OCI-LY7 (cell line): ENCODE data around the gene SUMF1. TPM values are rescaled to one million over a fixed set of nuclear protein-coding genes. Genes with fewer than 3 reads are reported as not detected.

Experiments
- BruUV-seq: library from RNA; stranded (reverse); fragments of 400-500 nt; replicated peaks from 2 replicates; lab custom pipeline; 2021; lab: Mats Ljungman, UMichigan
- CTCF ChIA-PET: fragments of 300-600 bp; sonication (Branson Sonifier 250); formaldehyde crosslinking; loops from one replicate; lab custom pipeline; 2022; ENCODE audit warnings: antibody characterized with exemption; ENCODE audit not compliant: unreplicated experiment; lab: Charles Lee
- POLR2A ChIA-PET: fragments of 300-600 bp; sonication (Branson Sonifier 250); formaldehyde crosslinking; loops from one replicate; lab custom pipeline; 2022; ENCODE audit warnings: antibody characterized with exemption; lab: Charles Lee
- DNase-seq: peaks from one replicate; pipeline ENCODE4 v3.0.0-alpha.2; 2015; ENCODE audit warnings: low spot score
- H2AFZ ChIP-seq: fragments of 200-600 bp; sonication (generic), shearing (Covaris generic); 2 replicates; pipeline ENCODE4 v1.6.1; 2014; ENCODE audit warnings: mild to moderate bottlenecking, antibody characterized with exemption, low read length, moderate library complexity
- H3K27ac ChIP-seq: fragments of 200-600 bp; sonication (generic); 2 replicates; pipeline ENCODE4 v1.5.1; 2014; ENCODE audit warnings: mixed run types, low read depth, mild to moderate bottlenecking, moderate library complexity, low read length, inconsistent platforms; ENCODE audit not compliant: poor library complexity, severe bottlenecking
- H3K36me3 ChIP-seq: fragments of 200-600 bp; sonication (generic); 2 replicates; pipeline ENCODE4 v1.6.1; 2014; ENCODE audit warnings: mild to moderate bottlenecking, antibody characterized with exemption, low read length, moderate library complexity, mixed read lengths; ENCODE audit not compliant: insufficient read depth
- H3K4me1 ChIP-seq: fragments of 200-600 bp; sonication (generic); 2 replicates; pipeline ENCODE4 v1.5.1; 2014; ENCODE audit warnings: mild to moderate bottlenecking, low read length; ENCODE audit not compliant: insufficient read depth, poor library complexity, severe bottlenecking
- H3K4me2 ChIP-seq: fragments of 200-600 bp; sonication (generic); 2 replicates; pipeline ENCODE4 v1.6.1; 2014; ENCODE audit warnings: mild to moderate bottlenecking, low read length
- H3K4me3 ChIP-seq: fragments of 200-600 bp; sonication (generic); 2 replicates; pipeline ENCODE4 v1.5.1; 2014; ENCODE audit warnings: mild to moderate bottlenecking, low read depth, low read length; ENCODE audit not compliant: poor library complexity, severe bottlenecking
- H3K79me2 ChIP-seq: fragments of 200-600 bp; sonication (generic); 2 replicates; pipeline ENCODE4 v1.6.1; 2016; ENCODE audit warnings: low read depth, mild to moderate bottlenecking, low read length, moderate library complexity, mixed read lengths; ENCODE audit not compliant: insufficient read depth
- H3K9me2 ChIP-seq: fragments of 200-600 bp; sonication (generic); 2 replicates; pipeline ENCODE4 v1.6.1; 2016; ENCODE audit warnings: mild to moderate bottlenecking, low read length, mixed read lengths; ENCODE audit not compliant: insufficient read depth
- H3K9me3 ChIP-seq: fragments of 200-600 bp; sonication (generic); 2 replicates; pipeline ENCODE4 v1.6.1; 2014; ENCODE audit warnings: mild to moderate bottlenecking, mixed run types, low read length, mixed read lengths
- H4K20me1 ChIP-seq: fragments of 200-600 bp; sonication (generic); 2 replicates; pipeline ENCODE4 v1.6.1; 2014; ENCODE audit warnings: mild to moderate bottlenecking, antibody characterized with exemption, low read length, moderate library complexity, mixed read lengths; ENCODE audit not compliant: insufficient read depth
- CTCF ChIP-seq: fragments of 200-600 bp; sonication (generic); conservative IDR thresholded peaks from 2 replicates; pipeline ENCODE4 v1.5.1; 2014; ENCODE audit warnings: mild to moderate bottlenecking, antibody characterized with exemption, low read length, moderate library complexity, mixed read lengths
- EZH2phosphoT487 ChIP-seq: fragments of 200-600 bp; sonication (generic); IDR thresholded peaks from 2 replicates; pipeline ENCODE4 v1.6.1; 2018; ENCODE audit warnings: low read depth, borderline replicate concordance, mild to moderate bottlenecking, mixed run types, antibody characterized with exemption, low read length, moderate library complexity, mixed read lengths
- intact Hi-C: fragments of 100-400 bp; cut with micrococcal nuclease; formaldehyde crosslinking; loops from one replicate; pipeline ENCODE4 v1.10.0; 2022; ENCODE audit not compliant: unreplicated experiment
- total RNA-seq, 2 experiments: library from RNA; depleted of rRNA in 1 of 2; stranded (reverse); fragments of >200 nt in 1 of 2; shearing (Covaris generic) in 1 of 2; gene quantifications; 2 replicates each; pipeline ENCODE4 v1.2.3, GENCODE V29; 2014 to 2022

SUMF1 gene
- total RNA-seq, 2 experiments from 2014 or later = 9.1 to 11.9 TPM

DNA sequence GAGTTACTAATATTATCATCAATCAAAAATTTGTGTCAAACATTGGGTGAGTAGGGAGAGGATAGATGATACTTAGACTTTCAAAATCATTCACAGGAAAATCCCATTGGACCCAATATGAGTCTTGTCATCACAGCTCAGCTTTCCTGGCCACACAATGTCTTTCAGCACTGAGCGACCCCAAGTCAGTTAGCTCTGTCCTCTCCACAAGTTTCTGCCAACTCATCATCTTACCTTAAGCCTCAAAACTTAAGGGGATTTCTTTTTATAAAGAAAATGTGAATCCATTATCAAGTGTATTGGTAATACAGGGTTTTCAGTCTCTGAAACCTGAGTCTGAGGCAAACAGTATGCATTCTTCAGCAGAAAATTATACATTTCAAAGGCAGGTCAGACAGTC is 55.8 kb downstream of the SUMF1 start:
- no peaks in the 10 kb centered on the region for H3K9me2 ChIP-seq
- DNase-seq = no peak
- BruUV-seq = no TSS peak
- H3K4me2 ChIP-seq = no peak overlapping the region
- TF ChIP-seq EZH2phosphoT487 (no peak), CTCF (no peak)
- CTCF ChIA-PET = no interaction called here
- no peaks in the 10 kb centered on the region for H3K36me3 ChIP-seq
- H3K27ac ChIP-seq = no peak overlapping the region
- H3K4me1 ChIP-seq = no peaks in the 10 kb centered on the region
- H3K4me3 ChIP-seq = no peak overlapping the region
- H3K9me3 ChIP-seq = no peaks in the 10 kb centered on the region
- intact Hi-C loops = no loop called here
- H3K79me2 ChIP-seq = no peaks in the 10 kb centered on the region
- H2AFZ ChIP-seq = no peak overlapping the region
- H4K20me1 ChIP-seq = no peaks in the 10 kb centered on the region
- POLR2A ChIA-PET = no interaction called here

- Histone ChIP-seq H4K20me1 (no peaks in the 10 kb centered on the region), H3K36me3 (no peaks in the 10 kb centered on the region), H3K9me2 (no peaks in the 10 kb centered on the region), H3K4me1 (no peaks in the 10 kb centered on the region), H3K27ac (no peak overlapping the region), H3K4me2 (no peak overlapping the region), H3K4me3 (no peak overlapping the region), H3K79me2 (no peaks in the 10 kb centered on the region), H2AFZ (no peak overlapping the region), H3K9me3 (no peaks in the 10 kb centered on the region)
- BruUV-seq = no TSS peak
- ChIA-PET CTCF (no interaction called here), POLR2A (no interaction called here)
- no peak for TF ChIP-seq EZH2phosphoT487
- TF ChIP-seq CTCF = no peak
- intact Hi-C loops = no loop called here
- no peak for DNase-seq
These were observed 56.5 kb downstream of the SUMF1 start for GRCh38 chr3:4410606-4411005.

DNA sequence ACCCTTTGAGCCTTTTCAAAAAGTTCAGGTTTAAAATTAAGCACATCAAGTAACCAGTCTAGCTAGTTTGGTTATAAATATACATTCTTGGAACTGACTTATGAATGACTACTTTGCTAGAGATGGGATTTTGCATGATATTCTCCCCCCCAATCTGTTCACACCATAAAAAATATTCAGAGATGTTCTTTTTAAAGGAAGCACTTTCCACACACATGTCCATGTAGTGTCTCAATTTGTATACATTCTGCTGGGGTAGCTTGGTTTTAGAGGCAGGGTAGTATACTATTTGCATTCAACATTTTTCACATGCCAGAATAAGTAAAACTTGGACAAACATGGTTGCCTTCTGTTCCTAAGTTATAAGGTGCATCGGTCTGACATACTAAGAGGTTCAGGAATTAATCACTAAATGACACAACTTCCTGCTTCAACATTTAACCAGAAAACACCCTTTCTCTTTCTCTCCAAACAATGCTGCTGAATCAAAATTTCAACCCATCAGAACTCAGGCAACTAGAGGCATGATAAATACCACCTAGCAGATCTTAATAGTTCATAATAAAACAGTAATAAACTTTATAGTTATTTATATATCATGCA is 57.0 kb downstream of the SUMF1 start:
- TF ChIP-seq EZH2phosphoT487 (no peak), CTCF (no peak)
- H3K4me2 ChIP-seq = no peak overlapping the region
- no TSS peak for BruUV-seq
- ChIA-PET CTCF (no interaction called here), POLR2A (no interaction called here)
- no peaks in the 10 kb centered on the region for H3K9me2 ChIP-seq
- H3K79me2 ChIP-seq = no peaks in the 10 kb centered on the region
- H2AFZ ChIP-seq = no peak overlapping the region
- H3K36me3 ChIP-seq = no peaks in the 10 kb centered on the region
- DNase-seq = no peak
- no peaks in the 10 kb centered on the region for H4K20me1 ChIP-seq
- no peaks in the 10 kb centered on the region for H3K9me3 ChIP-seq
- H3K4me3 ChIP-seq = no peak overlapping the region
- no peaks in the 10 kb centered on the region for H3K4me1 ChIP-seq
- intact Hi-C loops = no loop called here
- no peak overlapping the region for H3K27ac ChIP-seq
